ENCODE measurements around the gene C19orf33.

C19orf33 gene

DNA sequence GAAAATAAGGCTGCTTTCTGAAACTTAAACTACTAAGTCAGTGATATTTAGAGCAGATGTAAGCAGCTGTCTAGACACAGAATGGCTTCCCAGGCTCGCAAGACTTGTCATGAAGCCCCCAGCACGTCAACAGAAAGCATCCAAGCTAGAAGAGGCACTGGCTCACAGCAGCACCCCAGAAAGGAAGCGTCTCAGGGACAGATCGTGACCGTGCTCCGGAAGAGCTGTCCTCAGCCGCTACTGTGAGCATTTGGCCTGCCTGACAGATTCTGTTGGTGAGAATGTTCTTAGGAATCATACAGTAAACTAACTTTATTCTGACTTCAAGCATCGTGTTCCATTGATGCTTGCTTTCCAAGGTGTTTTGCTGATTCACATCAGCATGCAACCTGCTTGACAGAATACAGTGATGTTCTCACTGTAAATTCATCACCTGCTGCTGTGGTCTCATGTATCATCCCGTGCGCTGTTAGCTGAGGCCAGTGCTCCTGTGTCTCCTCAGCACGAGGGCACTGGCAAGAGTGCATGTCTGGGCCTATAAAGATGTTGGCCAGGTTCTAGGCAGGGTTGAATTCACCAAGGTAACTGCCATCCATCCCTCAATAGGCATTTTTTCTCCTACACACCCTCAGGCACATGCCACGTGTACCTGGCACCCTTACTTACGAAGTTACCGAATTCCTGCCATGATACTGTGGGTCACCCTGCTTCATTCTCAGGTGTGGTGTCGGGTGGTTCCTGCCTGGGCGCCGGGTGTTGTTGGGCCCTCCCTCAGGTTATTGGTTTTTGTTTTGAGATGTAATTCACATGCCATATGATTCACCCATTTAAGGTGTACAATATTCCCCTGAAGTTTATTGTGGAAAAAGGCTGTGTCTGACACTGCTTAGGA is 23.8 kb upstream of the C19orf33 start:
- no peak for DNase-seq

DNA sequence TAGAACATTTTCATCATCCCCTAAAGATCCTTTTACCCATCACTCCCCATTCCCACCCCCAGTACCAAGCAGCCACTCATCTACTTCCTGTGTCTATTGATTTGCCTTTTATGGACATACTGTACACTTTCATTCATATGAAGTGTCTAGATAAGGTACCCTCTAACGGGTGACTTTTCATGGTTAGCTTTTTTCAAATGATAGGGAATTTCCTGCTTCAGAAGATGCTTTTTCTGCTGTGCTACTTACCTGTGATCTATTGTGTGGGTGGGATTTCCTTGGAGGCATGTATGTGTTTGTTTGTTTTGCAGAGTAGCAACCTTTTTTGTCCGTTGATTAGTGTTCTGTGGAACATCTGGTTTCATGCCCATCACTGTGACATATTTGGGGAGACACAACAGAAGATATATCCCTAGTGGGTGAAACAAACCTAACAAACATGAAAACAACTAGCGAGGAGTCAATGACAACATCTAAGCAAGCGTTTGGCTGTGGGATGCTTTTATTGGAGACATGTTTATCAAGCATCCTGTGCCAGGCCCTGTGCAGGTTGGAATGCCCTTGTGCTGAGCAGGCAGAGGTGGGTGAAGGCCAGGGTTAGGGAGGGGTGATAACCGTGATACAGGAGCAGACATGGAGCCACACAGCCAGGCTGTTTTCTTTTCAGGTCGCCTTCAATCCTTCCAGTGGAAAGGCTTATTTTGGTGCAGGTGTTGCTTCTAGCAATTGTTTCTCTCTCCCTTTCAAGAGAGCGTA is 22.1 kb upstream of the C19orf33 start:
- no peak for DNase-seq

DNA sequence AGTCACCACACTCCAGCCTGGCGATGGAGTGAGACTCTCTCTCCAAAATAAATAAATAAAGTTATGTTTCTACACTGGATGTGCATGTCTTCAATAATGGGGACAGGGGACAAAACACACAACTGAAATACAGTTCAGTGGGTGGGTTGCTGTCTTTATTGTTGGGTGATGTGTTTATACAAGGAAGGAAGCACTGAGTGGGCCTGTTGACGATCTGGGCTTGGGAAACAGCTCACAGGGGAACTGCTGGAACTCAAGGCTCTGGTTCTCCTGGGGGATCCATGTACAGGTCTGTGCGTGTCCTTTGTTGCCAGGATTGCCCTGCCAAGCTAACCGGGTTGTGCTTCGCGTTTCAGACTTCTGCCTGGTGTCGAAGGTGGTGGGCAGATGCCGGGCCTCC is 20.8 kb upstream of the C19orf33 start:
- no peak for DNase-seq

DNA sequence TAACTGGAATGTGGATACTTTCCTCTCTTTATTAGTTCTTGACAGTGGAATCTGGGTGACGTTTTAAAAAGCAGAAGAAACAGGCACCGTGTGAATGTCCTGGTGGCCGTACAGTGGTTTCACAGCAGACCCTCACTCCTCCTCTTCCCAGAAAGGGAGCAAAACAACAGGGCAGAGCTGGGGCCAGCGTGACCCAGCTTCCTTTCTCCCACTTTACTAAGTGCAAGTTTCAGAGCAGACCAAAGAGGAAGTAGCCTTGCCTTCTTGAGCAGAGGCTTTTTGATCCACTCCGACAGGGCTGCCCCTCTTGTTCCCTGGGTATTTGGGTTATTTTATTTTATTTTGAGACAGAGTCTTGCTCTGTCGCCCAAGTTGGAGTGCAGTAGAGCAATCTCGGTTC is 19.6 kb upstream of the C19orf33 start:
- DNase-seq = no peak

DNA sequence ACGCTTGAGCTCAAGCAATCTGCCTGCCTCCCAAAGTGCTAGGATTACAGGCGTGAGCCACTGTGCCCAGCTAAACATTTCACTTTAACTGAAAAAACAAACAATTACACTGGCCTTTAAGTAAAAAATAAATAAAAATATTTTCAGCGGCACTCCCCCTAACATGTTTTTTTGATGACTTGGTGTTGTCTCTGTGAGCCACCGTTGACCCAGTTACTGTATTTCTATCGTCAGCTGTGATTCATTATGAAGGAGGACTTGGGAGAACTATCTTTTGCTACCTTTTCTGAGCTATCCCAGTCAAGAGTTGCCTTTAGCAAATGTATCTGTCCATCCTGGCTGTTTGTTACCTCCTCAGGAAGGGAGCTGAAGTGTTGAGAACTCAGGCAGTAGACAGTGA is 18.5 kb upstream of the C19orf33 start:
- no peak for DNase-seq

GRCh38 chr19:38287604-38288003 is 16.4 kb upstream of the C19orf33 start:
- DNase-seq = no peak

GRCh38 chr19:38288123-38288855 is 15.8 kb upstream of the C19orf33 start:
- DNase-seq = peak; percentile 29

DNA sequence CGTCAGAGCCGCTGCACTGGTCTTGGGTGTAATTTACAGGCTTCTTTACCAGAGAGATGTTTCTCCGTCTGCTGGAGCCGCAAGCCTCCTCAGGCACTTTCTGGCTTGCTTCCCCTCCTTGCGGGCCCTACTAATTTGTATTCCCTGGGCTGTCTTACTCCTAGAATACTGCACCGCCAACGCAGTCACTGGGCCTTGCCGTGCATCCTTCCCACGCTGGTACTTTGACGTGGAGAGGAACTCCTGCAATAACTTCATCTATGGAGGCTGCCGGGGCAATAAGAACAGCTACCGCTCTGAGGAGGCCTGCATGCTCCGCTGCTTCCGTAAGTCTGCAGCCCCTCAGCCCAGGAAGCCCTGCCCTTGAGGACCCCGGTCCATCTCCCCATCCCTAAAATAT is 14.1 kb upstream of the C19orf33 start:
- no peak for DNase-seq

DNA sequence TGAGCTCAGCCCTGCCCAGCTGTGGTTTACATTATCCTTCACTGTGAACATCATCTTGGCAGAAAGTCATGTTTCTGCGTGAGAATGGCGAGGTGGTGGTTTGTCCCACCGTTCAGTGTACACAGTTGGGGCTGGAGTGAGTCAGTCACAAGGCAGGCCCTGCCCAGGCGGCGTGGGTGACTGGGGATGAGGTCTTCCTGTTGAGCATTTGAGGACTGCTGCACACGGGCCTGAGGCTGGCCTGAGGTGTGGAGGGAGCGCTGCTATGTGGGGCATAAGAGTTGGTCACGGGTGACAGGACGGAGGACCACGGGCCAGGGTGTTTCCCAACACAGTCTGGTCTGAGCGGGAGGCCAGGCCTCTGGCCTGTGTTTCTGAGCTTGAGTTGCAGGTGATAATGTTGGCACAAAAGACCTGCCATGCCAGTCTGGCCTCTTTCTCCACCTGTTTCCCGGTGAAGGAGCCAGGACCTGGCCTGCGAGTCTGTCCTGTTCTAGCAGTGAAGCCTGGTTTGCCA is 13.4 kb upstream of the C19orf33 start:
- DNase-seq = no peak

DNA sequence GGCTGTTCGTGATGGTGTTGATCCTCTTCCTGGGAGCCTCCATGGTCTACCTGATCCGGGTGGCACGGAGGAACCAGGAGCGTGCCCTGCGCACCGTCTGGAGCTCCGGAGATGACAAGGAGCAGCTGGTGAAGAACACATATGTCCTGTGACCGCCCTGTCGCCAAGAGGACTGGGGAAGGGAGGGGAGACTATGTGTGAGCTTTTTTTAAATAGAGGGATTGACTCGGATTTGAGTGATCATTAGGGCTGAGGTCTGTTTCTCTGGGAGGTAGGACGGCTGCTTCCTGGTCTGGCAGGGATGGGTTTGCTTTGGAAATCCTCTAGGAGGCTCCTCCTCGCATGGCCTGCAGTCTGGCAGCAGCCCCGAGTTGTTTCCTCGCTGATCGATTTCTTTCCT is 12.2 kb upstream of the C19orf33 start:
- no peak for DNase-seq

DNA sequence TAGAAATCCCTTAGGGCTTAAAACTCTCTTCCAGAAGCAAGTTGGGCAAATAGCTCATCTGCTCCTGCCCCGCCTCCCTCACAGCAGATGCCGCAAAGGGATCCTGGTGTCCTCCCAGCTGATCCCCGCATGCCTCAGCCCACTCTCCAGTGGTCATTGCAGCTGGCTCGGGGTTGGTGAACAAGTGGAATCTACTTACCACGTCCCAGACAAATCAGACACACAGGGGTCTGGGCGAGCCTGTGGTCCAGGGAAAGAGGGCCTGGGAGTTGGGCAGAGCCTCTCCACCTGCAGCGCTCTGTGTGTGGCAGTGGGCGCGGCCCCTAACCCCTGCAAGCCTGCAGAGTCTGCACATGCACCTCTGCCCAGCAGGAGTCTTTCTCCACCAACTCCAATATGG is 10.8 kb upstream of the C19orf33 start:
- DNase-seq = no peak

DNA sequence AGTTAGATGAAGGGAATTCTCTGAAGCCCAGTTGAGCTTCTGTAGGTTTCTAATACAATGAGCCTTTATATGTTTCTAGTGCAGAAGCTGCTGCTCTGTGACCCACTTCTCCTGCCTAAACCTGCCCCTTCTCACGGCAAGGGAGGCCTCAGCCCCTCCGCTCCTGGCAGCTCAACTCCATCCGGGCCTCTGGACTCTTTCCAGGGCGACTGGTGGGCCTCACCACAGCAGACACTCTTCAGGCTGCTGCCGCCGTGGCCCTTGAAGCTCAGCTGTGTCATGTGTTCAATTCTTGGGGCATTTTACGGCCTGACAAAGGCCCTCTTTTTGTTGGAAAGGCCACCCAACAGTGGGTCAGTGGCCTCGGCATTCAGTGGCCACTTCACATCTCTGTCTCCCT is 10.0 kb upstream of the C19orf33 start:
- DNase-seq = no peak

GRCh38 chr19:38298821-38299680 is 5.0 kb upstream of the C19orf33 start:
- no peak for DNase-seq

GRCh38 chr19:38304352-38304865 is 358 bp downstream of the C19orf33 start:
- DNase-seq = no peak

GRCh38 chr19:38304866-38305429 is 897 bp downstream of the C19orf33 start:
- peak; percentile 82 for DNase-seq

GRCh38 chr19:38306236-38306635 is 2.2 kb downstream of the C19orf33 start:
- no peak for DNase-seq

DNA sequence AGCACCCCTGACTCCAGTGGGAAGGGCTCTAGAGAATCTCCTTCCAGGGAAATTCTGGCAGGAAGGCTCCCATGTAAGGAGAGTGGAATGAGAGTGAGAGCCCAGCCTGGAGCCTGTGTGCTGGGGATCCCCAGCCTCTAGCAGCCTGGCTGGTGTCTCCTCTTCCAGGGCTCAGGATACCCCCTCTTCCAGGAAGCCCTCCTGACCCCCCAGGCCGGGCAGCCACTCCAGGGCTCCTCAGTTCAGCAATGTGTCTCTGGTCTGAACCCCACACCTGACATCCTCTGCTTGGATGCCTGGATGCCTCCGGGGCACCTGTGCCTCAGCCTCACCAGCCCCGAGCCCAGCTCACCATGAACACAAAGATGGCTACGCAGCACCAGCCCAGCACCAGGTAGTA is 3.0 kb downstream of the C19orf33 start:
- DNase-seq = no peak

GRCh38 chr19:38307597-38307996 is 3.5 kb downstream of the C19orf33 start:
- no peak for DNase-seq

GRCh38 chr19:38308006-38308766 is 4.1 kb downstream of the C19orf33 start:
- no peak for DNase-seq

GRCh38 chr19:38308926-38309614 is 5.0 kb downstream of the C19orf33 start:
- no peak for DNase-seq

Measured in eye (tissue), 1 donor.